Endothelial cell of umbilical vein (primary cell): Measurements from ENCODE around the gene UTS2B.

Experiments
- EZH2 ChIP-seq: IDR thresholded peaks from 2 replicates; pipeline ENCODE4 v1.6.1; 2012; ENCODE audit warnings: borderline replicate concordance, low read depth, mild to moderate bottlenecking, moderate library complexity, low read length, inconsistent platforms; ENCODE audit not compliant: severe bottlenecking
- POLR2A ChIP-seq: IDR thresholded peaks from 2 replicates; pipeline ENCODE4 v1.6.1; 2012; ENCODE audit warnings: low read depth, mild to moderate bottlenecking, control low read depth, low read length
- TF ChIP-seq, protein P1 (sequence below), 2 donors: IDR thresholded peaks; 1 replicate in 1 of 2; 2 replicates in 1 of 2; pipeline ENCODE4 v1.5.1; 2011; ENCODE audit warnings: low read length in 2 of 2, mild to moderate bottlenecking in 2 of 2, moderate library complexity in 2 of 2, control low read depth in 1 of 2, inconsistent platforms in 1 of 2, low read depth in 1 of 2; ENCODE audit not compliant: insufficient read depth in 1 of 2; ENCODE audit errors: extremely low read depth in 1 of 2

DNA sequence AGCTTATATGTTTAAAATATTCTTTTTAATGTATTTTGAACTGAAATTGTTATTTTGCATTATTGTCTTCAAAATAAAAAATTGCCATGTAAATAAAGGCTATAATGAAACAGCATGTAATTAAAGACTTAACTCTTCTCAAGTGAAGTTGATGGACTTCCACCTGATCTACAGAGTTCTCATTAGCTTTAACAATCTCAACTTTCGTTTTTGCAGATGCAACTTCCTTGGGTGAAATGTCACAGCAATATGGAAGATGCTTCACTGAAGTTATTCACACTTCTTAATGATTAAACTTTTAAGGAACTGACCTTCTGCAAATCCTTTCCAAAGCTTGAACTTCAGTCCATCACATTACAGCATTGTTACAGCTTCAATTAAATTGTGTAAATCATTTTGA, 67.7 kb downstream of the UTS2B start:
- TF ChIP-seq, protein P1, sequence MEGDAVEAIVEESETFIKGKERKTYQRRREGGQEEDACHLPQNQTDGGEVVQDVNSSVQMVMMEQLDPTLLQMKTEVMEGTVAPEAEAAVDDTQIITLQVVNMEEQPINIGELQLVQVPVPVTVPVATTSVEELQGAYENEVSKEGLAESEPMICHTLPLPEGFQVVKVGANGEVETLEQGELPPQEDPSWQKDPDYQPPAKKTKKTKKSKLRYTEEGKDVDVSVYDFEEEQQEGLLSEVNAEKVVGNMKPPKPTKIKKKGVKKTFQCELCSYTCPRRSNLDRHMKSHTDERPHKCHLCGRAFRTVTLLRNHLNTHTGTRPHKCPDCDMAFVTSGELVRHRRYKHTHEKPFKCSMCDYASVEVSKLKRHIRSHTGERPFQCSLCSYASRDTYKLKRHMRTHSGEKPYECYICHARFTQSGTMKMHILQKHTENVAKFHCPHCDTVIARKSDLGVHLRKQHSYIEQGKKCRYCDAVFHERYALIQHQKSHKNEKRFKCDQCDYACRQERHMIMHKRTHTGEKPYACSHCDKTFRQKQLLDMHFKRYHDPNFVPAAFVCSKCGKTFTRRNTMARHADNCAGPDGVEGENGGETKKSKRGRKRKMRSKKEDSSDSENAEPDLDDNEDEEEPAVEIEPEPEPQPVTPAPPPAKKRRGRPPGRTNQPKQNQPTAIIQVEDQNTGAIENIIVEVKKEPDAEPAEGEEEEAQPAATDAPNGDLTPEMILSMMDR (IDR thresholded peaks at IDR 0.05; ENCODE audit: extremely low read depth in 1 of 2, insufficient read depth in 1 of 2, low read depth in 1 of 2, low read length in 2 of 2), result no peak
- no peak for TF ChIP-seq POLR2A
- TF ChIP-seq EZH2, result no peak
